Stimulated activated effector memory CD8-positive, alpha-beta T cell treated with anti-CD3 and anti-CD28 coated beads, Interleukin-12 subunit alpha, Interleukin-12 subunit beta, amount 100 ng/mL, for 72 hours (primary cell): Measurements from ENCODE around the gene ATL1.

Experiments used
- ATAC-seq: fragments of 150-1000 bp; cut with Tn5 transposase; 2 replicates; pipeline ENCODE4 v1.10.0; 2021
- DNase-seq, 2 donors: peaks; one replicate each; pipeline ENCODE4 v3.0.0; 2021 to 2022; ENCODE audit warnings: low spot score in 2 of 2
- H3K27ac Mint-ChIP-seq: one replicate; pipeline ENCODE4 v1.8.0; 2022; ENCODE audit warnings: mild to moderate bottlenecking, mixed read lengths
- H3K36me3 Mint-ChIP-seq: one replicate; pipeline ENCODE4 v1.8.0; 2022; ENCODE audit warnings: mild to moderate bottlenecking, mixed read lengths
- H3K4me1 Mint-ChIP-seq: one replicate; pipeline ENCODE4 v1.8.0; 2022; ENCODE audit warnings: mixed read lengths
- H3K4me3 Mint-ChIP-seq: one replicate; pipeline ENCODE4 v1.8.0; 2022; ENCODE audit warnings: mild to moderate bottlenecking, mixed read lengths
- H3K9me3 Mint-ChIP-seq: one replicate; pipeline ENCODE4 v1.8.0; 2022; ENCODE audit warnings: mixed read lengths

ATL1 gene

DNA sequence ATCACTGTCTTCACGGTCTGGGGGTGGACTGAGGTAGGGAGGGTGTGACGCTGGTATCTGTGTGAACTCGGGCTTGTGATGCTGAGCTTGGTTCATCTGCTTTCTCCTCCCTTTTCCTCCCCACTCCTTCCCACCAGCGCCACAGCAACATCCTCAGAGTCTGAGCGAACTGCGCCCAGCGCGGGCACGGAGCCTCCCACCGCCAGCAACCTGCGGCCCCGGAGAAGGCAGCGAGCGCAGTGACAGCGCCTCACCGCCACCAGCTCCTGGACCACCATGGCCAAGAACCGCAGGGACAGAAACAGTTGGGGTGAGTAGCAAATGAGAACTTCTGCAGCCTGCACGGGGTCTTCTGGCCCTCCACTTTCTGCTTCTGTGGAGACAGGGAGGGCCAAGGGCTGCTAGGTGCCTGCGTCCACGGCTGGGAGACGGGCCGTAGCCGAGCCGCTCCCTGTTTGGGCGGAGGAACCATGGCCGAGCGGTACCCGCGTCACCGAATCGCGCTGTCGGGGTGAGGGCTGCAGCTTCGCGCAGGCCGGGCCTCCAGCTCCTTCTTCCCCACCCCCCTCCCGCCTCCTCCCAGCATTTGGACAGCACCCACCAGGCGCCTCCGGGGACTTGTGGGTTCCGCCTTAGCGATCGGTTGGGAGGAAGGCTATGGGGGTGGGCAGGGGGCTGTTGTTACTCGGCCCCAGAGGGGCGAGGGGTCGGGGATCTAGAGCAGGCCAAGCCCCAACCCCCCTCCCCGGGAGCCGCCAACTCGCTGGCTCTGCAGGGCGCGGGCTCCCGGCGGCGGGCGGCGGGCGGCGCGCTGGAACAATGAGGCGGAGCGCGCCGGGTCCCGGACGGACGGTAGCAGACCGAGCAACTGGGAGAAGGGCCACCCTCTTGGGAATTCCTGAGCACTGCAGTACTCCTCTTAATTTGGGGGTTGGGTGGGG lies at the start of gene ATL1:
Gene ATL1 (plus strand): TSS at position 156 of the 941 bp plus-strand sequence. CDS start 121 bp downstream, at position 277.
- peak; percentile 22 to 69 for DNase-seq
- H3K36me3 Mint-ChIP-seq = no peaks in the 10 kb centered on the region
- peaks cover 8% of the 10 kb centered on the region for H3K4me1 Mint-ChIP-seq
- H3K27ac Mint-ChIP-seq = no peak within 1 kb of the TSS
- ATAC-seq = peak; percentile 84
- no peaks in the 10 kb centered on the region for H3K9me3 Mint-ChIP-seq
- H3K4me3 Mint-ChIP-seq = peak within 1 kb of the TSS; percentile 74

DNA sequence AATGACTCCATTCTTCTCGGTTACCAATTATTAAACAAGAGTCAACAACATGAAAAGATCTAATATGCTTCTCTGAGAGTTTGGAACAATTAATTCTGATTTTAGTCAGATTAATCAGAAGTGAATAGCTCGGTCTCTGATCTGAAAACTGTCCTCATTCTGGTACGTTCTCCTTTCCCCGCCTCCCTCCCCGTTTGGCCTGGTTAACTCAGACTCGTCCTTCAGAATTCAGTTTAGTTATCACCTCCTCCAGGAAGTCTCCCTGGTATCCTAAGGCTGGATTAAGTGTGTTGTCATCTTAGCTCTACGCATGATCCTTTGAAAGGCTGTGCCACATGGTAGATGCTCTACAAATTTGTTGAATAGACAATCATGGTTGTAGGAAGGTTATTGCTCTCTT lies 49.8 kb upstream of the ATL1 start:
- no peak for ATAC-seq

DNA sequence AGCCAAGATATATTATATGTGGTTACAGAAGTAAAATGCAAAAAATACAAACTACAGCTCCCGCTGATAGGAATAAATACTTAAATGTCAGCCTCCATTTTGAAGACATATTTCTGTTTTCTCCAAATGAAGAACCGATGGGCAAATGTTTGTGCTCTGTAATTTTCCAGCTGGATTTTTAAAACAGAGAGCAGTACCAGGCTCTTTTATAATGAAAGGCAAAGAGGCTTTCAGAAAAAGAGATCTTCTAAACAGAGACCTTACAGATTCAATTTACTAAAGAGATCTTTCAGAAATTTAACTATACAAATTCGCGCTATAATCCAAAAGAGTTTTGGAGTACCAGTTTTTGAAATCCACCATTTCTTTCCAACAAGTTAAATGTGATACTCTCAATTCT lies 47.5 kb upstream of the ATL1 start:
- ATAC-seq (no peak), DNase-seq (no peak)
- Mint-ChIP-seq H3K4me3 (no peak overlapping the region), H3K9me3 (no peaks in the 10 kb centered on the region), H3K27ac (no peak overlapping the region), H3K4me1 (peaks cover 9% of the 10 kb centered on the region), H3K36me3 (no peaks in the 10 kb centered on the region)

More for the DNA sequence above, 49.8 kb upstream of the ATL1 start:
- Mint-ChIP-seq H3K36me3 (no peaks in the 10 kb centered on the region), H3K27ac (no peak overlapping the region), H3K4me3 (no peak overlapping the region), H3K9me3 (no peaks in the 10 kb centered on the region), H3K4me1 (peaks cover 14% of the 10 kb centered on the region)
- DNase-seq = no peak

DNA sequence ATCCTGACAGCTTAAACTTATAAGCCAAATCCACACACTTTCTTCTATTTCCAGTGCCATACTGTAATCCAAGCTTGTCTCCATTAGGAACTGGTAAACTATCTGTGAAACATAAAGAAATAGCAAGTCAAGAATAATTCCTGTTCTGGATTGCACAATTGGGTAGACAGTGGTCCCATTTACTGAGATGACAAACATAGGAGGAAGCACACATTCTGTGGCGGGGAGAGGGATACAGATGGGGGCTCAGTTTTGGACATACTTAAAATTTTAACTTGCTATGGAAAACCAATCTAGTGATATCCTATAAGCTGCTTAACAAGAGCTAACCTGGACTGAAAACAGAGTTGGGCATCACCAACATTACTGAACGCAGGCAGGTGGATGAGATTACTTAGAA lies 43.9 kb upstream of the ATL1 start:
- Mint-ChIP-seq H3K4me3 (no peak overlapping the region), H3K4me1 (peaks cover 3% of the 10 kb centered on the region), H3K27ac (no peak overlapping the region), H3K9me3 (no peaks in the 10 kb centered on the region), H3K36me3 (no peaks in the 10 kb centered on the region)
- ATAC-seq (no peak), DNase-seq (no peak)

DNA sequence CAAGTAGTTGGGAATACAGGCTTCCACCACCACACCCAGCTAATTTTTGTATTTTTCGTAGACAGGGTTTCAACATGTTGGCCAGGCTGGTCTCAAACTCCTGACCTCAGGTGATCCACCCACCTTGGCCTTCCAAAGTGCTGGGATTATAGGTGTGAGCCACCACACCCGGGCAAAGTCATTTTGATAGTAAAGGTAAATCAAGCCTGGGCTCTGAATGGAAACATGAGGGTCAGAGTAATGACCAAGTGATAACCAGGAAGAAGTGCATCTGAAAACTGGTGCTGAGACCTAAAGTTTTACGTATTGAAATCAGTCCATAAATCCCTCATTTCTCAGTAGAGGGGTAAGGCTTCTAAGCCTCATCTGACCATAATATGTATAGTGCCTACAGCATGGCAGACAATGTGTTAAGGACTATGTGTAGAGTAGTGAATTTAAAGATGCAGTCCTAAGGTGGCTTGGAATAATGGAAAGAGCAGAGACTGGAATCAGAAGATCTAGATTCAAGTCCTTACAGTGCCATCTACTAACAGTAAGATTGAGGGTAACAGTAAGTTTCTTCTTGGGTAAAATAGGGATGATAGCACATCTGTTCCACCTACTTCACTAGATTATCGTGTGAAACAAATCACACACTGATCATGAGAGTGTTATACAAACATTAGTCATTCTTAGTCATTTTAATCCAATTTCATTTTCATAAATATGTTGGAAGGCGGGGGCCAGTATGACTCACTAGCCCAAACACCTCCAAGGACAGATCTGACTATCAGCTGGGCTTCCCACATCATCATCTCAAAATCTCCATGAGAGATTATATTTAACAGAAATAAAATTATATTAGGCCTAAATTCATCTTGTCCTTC lies 38.8 kb upstream of the ATL1 start:
- H3K4me1 Mint-ChIP-seq = peaks cover 48% of the 10 kb centered on the region

DNA sequence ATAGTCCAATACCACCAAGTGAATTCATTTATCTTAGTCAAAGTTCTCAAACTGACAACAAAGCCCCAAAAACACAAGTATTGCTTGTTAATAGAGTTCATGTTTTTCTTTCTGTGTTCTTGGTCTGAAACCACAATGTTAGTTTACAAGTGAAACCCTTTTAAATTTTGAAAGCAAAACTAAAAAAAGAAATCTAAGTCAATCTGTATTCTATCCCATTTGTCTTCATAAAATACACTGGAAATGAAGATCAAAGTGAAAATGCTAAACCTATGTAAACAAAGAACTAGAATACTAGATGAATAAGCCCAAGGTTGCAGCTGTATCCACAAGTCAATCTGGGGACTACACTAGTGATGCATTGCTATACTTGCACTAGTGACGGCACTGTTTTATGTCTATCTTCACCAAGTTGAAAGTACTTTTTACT lies 38.0 kb upstream of the ATL1 start:
- Mint-ChIP-seq H3K9me3 (no peaks in the 10 kb centered on the region), H3K27ac (peak overlapping the region; percentile 95), H3K36me3 (peaks cover 12% of the 10 kb centered on the region), H3K4me3 (peak overlapping the region; percentile 57), H3K4me1 (peaks cover 53% of the 10 kb centered on the region)
- DNase-seq (no peak), ATAC-seq (peak; percentile 87)

More for the DNA sequence above, 38.8 kb upstream of the ATL1 start:
- Mint-ChIP-seq H3K9me3 (no peaks in the 10 kb centered on the region), H3K4me3 (peak overlapping the region; percentile 57), H3K27ac (peak overlapping the region; percentile 95), H3K36me3 (peaks cover 12% of the 10 kb centered on the region)
- ATAC-seq (peak; percentile 92), DNase-seq (peak in 1 of 2 donors; percentile 69)

DNA sequence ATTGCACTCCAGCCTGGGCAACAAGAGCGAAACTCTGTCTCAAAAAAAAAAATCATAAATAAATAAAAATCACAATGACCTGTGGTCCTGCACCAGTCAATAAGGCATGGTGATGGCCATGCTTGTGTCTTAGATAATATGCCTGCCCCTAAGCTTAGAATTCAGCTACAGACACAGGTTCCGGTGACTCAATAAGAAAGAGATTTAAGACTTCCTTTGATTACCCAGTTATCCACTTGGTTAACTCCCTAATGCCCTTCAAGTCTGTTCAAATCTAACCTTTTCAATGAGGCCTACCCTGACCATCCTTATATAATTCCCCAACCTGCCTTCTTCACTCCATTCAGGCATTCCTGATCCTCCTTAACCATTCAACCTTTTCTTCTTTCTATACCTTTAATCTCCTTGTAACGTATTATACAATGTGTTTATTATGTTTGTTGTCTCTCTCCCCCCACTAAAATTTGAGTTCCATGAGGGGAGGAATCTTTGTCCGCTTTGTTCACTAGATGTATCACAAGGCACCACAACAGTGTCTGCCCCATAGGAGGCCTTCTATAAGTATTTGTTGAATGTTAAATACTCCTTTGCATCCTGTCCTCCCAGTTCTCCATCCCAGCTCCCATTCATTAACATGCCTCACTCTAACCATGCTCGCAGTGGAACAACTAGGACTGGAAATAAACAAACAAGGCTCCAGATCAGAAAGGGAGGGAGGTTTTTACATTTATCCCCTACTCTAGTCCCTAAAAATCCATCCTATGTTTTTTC lies 36.5 kb upstream of the ATL1 start:
- DNase-seq = no peak
- Mint-ChIP-seq H3K27ac (peak overlapping the region; percentile 11), H3K36me3 (peaks cover 18% of the 10 kb centered on the region), H3K4me1 (peaks cover 60% of the 10 kb centered on the region), H3K4me3 (peak overlapping the region; percentile 2), H3K9me3 (no peaks in the 10 kb centered on the region)
- no peak for ATAC-seq

DNA sequence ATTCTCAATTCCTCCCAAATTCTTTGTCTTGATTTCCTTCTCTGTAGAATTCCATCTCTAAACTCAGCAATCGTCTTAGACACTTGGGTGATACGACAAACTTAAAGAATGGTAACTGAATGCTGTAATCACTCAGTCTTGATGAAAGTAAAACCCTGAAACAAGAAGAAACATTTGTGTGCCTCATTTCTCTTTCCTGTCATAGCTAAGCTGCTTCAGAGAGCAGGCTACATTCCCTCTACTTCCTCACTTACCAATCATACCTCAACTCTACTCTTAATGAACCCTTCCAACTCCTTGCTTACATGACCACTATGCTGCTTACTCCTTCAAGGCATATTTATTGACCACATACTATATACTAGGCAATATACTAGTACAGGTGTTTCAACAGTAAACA lies 35.9 kb upstream of the ATL1 start:
- H3K4me3 Mint-ChIP-seq = peak overlapping the region; percentile 2
- no peak for DNase-seq
- peaks cover 24% of the 10 kb centered on the region for H3K36me3 Mint-ChIP-seq
- H3K4me1 Mint-ChIP-seq = peaks cover 61% of the 10 kb centered on the region
- peak overlapping the region; percentile 11 for H3K27ac Mint-ChIP-seq
- no peaks in the 10 kb centered on the region for H3K9me3 Mint-ChIP-seq
- ATAC-seq = peak; percentile 2

DNA sequence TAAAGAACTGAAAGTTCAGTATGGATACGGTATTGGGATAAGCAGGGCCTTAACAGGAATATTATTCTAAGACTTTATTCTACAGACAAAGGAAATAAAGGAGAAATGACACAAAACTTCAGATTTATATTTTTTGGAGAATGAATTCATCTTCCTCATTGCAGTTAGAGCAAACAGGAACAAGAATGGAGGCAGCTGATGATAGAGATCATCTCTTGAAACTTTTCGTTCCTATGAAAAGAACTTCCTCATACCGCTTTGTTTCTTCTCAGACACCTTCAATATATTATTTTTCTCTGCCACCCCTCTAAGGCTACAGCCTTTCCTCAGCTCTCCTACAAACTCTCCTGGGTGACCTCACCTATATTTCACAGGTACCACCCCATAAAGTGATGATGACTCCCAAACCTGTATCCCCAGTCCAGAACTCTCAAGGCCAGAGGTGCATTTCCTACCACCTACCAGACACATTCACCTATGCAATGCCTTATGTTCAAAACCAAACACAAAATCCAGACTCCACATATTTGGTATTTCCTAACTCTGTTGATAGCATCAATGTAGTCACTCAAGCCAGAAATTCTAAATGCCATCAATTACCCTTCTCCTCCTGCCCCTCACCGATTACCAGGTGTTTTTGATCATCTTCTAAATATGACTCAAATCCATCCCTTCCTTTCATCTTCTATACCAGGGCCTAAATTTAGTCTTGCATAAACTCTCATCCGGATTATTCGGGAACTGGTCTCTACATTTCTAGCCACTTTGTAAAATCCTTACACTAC lies 35.0 kb upstream of the ATL1 start:
- no peak overlapping the region for H3K27ac Mint-ChIP-seq
- H3K36me3 Mint-ChIP-seq = peaks cover 29% of the 10 kb centered on the region
- H3K4me1 Mint-ChIP-seq = peaks cover 70% of the 10 kb centered on the region
- ATAC-seq (no peak), DNase-seq (no peak)
- H3K4me3 Mint-ChIP-seq = peak overlapping the region; percentile 2
- no peaks in the 10 kb centered on the region for H3K9me3 Mint-ChIP-seq

DNA sequence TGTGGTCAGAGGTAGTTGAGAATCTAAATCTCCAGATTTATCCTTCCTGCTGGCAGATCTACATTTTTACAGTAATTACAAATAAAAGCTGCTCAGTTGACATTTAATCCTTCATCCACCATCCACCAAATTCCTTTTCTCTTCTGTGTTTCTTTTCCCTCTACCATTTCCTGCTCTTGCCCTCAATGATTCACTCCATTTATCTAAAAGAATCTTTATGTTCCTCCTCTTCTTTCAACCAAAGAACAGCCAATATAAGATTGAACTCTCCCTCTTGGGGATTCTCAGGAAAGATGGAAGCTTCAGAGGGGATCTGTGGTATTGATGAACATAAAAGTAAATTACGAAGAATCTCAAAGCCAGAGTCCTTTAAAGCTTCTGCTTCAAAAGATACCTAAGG lies 31.9 kb upstream of the ATL1 start:
- Mint-ChIP-seq H3K36me3 (peaks cover 22% of the 10 kb centered on the region), H3K4me3 (no peak overlapping the region), H3K9me3 (no peaks in the 10 kb centered on the region), H3K27ac (no peak overlapping the region), H3K4me1 (peaks cover 73% of the 10 kb centered on the region)
- ATAC-seq = no peak
- no peak for DNase-seq

DNA sequence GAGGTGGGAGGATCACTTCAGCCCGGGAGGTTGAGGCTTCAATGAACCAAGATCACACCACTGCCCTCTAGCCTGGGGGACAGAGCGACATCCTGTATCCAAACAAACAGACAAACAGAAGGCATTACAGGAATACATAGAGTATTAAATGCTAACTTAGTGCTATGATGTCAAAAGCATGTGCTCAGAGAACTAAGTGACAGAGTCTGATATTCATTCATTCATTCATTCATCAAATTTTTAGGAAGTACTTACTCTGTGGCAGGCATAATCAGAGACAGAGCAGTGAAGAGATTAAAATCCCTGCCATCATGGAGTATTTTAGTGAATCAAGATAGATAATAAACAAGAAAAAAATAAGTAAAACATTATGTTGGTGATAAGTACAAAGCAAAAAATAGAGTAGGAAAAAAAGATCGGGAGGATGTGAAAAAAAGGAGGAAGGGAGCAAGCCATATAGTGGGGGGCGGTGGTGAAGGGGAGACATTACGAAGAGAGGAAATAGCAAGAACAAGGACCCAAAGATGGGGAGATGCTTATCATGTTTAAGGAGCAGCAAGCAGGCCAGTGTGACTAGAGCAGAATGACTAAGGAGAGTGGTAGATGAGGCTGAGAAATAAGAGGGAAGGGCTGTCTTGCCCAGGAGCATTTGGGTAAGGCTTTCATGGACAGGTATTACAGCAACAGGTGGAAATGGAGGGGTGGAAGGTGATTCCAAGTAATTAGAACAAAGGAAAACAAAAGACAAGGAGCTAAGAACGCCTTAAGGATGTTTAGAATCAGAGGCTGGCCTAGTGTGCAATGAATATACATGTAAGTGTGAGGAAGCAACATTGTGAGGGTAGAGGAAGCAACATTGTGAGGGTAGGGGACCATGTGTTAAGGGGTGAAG lies 30.4 kb upstream of the ATL1 start:
- ATAC-seq (no peak), DNase-seq (no peak)
- H3K9me3 Mint-ChIP-seq = no peaks in the 10 kb centered on the region
- peaks cover 63% of the 10 kb centered on the region for H3K4me1 Mint-ChIP-seq
- peaks cover 22% of the 10 kb centered on the region for H3K36me3 Mint-ChIP-seq
- peak overlapping the region; percentile 5 for H3K27ac Mint-ChIP-seq
- peak overlapping the region; percentile 86 for H3K4me3 Mint-ChIP-seq

DNA sequence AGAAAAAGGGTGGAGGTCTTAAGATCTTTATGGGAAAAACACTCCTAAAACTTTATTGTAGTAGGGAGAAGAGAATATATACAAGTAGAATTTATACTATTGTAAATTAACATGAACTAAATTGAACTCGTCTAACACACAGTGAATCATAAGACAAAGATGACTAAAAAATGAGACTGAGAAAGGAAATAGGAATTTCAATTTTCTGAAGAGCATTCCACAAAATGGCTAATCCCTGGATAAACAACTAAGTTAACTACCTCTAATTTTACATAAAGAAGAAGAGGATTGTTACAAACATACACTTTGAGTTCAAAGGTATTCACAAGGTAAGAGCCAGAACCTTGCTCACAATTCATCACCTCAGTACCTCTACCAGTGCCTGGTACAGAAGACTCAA lies 29.6 kb upstream of the ATL1 start:
- peak overlapping the region; percentile 86 for H3K4me3 Mint-ChIP-seq
- no peak overlapping the region for H3K27ac Mint-ChIP-seq
- DNase-seq (no peak), ATAC-seq (no peak)
- peaks cover 17% of the 10 kb centered on the region for H3K36me3 Mint-ChIP-seq
- H3K9me3 Mint-ChIP-seq = no peaks in the 10 kb centered on the region
- H3K4me1 Mint-ChIP-seq = peaks cover 55% of the 10 kb centered on the region

DNA sequence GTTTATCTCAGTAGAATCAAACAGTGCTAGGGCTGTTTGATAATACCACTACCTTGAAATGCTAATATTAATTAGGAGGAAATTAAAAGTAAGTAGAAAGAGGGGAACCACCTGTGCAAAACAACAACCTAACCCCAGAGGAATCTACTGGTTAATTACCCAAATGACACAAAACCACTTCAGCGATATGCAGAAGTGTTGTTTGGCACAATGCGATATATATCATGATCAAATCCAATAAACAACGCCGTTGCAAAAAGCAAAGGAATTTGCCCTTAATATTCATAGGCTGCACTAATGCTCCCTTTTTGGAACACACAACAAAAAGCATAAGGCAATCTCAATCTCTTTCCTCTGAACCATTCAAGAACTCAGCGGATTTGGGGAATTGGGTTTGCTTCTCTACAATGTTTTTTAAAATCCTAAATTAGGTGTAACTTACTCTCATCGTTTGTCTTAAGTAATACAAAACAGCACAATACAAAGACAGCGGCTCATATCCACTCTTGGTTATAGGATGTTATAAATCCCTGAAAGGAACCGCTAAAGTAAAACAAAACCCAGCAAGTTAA lies 29.1 kb upstream of the ATL1 start:
- DNase-seq (no peak), ATAC-seq (no peak)
- peaks cover 2% of the 10 kb centered on the region for H3K9me3 Mint-ChIP-seq
- H3K27ac Mint-ChIP-seq = no peak overlapping the region
- peaks cover 53% of the 10 kb centered on the region for H3K4me1 Mint-ChIP-seq
- peaks cover 17% of the 10 kb centered on the region for H3K36me3 Mint-ChIP-seq
- peak overlapping the region; percentile 86 for H3K4me3 Mint-ChIP-seq
